ENCODE results near the gene ANAPC10. TPM values are rescaled to one million over a fixed set of nuclear protein-coding genes. Genes with fewer than 3 reads are reported as not detected.
A peak's percentile ranks its signal among the peaks of the same experiment; 100 is the strongest.

The ANAPC10 gene
- total RNA-seq, 4 donors from 2014 or later, result 13.1 to 59.0 (median 27.9) TPM

DNA sequence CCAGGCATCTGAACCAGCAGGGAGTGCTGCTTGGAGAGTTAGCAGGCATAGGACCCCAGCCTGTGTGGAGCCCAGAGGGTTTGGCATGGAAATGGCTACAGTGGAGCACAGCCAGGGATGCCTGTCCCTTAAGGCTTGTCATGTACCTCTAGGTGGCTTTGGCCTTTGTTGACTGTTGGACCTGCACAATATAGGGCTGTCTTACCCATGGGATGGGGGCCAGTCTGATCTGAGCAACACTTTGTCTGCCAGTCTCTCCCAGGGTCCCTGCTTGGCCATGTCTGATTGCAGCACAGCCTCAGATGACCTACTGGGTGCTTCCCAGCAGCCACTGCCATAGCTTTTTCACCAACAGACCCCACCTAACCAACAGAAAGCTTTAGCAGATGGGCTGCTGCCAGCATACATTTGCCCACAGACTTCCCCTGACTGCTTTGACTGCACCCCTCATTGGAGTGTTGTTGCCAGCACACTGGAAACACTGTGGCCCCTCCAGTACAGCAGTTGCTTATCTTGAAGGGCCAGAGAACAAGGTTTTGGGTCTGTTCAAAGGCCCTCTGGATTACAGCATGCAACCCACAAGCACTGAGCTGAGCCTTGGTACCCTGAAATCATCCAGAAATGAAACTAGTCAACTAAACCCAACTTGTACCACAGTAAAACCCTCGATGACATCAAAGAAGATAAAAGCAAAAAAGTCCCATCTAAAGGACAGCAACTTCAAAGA is 22.1 kb downstream of the ANAPC10 start:
- intact Hi-C loops (cut with DNase I; ENCODE audit: low total_unique reads), result no loop called here
- Histone ChIP-seq H3K4me3 (no peak overlapping the region), H3K9me3 (no peaks in the 10 kb centered on the region), H3K36me3 (no peaks in the 10 kb centered on the region), H3K27ac (no peak overlapping the region), H3K27me3 (no peaks in the 10 kb centered on the region), H3K4me1 (no peaks in the 10 kb centered on the region)
- no peak for DNase-seq
- TF ChIP-seq POLR2A (IDR thresholded peaks at IDR 0.05), result no peak
- TF ChIP-seq, protein P1, sequence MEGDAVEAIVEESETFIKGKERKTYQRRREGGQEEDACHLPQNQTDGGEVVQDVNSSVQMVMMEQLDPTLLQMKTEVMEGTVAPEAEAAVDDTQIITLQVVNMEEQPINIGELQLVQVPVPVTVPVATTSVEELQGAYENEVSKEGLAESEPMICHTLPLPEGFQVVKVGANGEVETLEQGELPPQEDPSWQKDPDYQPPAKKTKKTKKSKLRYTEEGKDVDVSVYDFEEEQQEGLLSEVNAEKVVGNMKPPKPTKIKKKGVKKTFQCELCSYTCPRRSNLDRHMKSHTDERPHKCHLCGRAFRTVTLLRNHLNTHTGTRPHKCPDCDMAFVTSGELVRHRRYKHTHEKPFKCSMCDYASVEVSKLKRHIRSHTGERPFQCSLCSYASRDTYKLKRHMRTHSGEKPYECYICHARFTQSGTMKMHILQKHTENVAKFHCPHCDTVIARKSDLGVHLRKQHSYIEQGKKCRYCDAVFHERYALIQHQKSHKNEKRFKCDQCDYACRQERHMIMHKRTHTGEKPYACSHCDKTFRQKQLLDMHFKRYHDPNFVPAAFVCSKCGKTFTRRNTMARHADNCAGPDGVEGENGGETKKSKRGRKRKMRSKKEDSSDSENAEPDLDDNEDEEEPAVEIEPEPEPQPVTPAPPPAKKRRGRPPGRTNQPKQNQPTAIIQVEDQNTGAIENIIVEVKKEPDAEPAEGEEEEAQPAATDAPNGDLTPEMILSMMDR (IDR thresholded peaks at IDR 0.05), result no peak

DNA sequence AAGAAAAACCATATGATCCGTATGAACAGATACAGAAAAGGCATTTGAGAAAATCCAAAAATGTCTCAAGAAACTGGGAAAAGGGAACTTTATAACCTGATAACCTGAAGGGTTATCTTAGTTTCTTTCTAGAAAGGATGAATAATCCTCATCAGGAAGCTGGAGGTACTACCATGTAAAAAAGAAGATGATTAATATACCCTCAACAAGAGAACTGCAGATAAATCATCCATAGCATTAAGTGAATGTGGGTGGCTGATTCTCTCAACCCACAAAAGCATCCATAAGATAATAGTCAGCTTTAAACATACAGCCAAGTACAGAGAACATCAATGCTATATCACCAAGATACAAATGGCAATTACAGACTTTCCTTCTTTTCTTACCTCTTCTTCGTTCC is 26.4 kb downstream of the ANAPC10 start:
- Histone ChIP-seq H3K9me3 (no peaks in the 10 kb centered on the region), H3K4me1 (no peaks in the 10 kb centered on the region), H3K27ac (no peak overlapping the region), H3K27me3 (no peaks in the 10 kb centered on the region), H3K36me3 (no peaks in the 10 kb centered on the region), H3K4me3 (no peak overlapping the region)
- intact Hi-C loops (cut with DNase I; ENCODE audit: low total_unique reads), result no loop called here
- TF ChIP-seq, protein P1 (IDR thresholded peaks at IDR 0.05), result no peak
- TF ChIP-seq POLR2A (IDR thresholded peaks at IDR 0.05), result no peak
- no peak for DNase-seq

DNA sequence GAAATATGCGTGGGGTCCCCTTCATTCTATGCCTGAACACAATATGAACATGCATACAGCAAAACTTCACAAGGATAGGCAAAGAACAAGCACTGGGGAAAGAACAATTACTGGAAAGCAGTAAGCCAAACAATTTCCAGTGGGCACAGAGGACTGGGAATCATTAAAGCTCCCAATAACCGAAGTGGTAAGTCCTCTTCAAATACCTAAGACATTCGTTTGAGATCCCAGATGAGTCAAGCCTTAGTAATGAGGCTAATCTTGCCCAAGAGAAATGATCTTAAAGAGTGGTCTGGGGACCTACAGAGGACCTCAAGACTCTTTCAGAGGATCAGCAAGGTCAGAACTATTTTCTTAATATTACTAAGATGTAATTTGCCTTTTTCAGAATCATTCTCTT is 28.6 kb downstream of the ANAPC10 start:
- intact Hi-C loops (cut with DNase I; ENCODE audit: low total_unique reads), result no loop called here

DNA sequence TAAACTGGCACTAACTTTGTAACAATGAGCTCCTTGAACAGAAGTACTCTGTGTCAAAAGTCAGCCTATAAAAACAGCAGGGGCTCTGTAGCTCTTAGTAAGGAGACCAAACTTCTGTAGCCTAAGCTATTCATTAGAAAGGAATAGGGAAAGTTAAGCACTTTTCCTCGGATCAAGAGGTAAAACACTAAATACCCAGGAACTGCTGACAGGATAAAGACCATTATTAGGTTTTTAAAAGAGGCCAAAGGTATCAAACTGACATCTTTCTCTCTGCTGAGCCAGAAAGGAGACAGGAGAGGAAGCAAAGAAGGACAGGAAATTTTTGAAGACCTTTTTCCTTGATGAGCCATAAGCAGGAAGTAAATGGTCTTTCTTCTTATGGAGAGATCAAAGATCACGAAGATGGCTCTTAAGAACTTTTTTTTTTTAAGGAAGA is 31.9 kb downstream of the ANAPC10 start:
- intact Hi-C loops (cut with DNase I; ENCODE audit: low total_unique reads), result no loop called here
- Histone ChIP-seq H3K27ac (no peak overlapping the region), H3K36me3 (peaks cover 0 to 3% of the 10 kb centered on the region in 2 donors), H3K4me3 (no peak overlapping the region), H3K9me3 (no peaks in the 10 kb centered on the region), H3K27me3 (no peaks in the 10 kb centered on the region), H3K4me1 (no peaks in the 10 kb centered on the region)
- no peak for DNase-seq
- TF ChIP-seq, protein P1 (IDR thresholded peaks at IDR 0.05), result no peak
- TF ChIP-seq POLR2A (IDR thresholded peaks at IDR 0.05), result no peak

More for the DNA sequence above, 28.6 kb downstream of the ANAPC10 start:
- Histone ChIP-seq H3K4me1 (no peaks in the 10 kb centered on the region), H3K4me3 (no peak overlapping the region), H3K27me3 (no peaks in the 10 kb centered on the region), H3K9me3 (no peaks in the 10 kb centered on the region), H3K27ac (no peak overlapping the region), H3K36me3 (peaks cover 0 to under 1% of the 10 kb centered on the region in 2 donors)
- no peak for TF ChIP-seq POLR2A (IDR thresholded peaks at IDR 0.05)
- TF ChIP-seq, protein P1 (IDR thresholded peaks at IDR 0.05), result no peak
- no peak for DNase-seq

DNA sequence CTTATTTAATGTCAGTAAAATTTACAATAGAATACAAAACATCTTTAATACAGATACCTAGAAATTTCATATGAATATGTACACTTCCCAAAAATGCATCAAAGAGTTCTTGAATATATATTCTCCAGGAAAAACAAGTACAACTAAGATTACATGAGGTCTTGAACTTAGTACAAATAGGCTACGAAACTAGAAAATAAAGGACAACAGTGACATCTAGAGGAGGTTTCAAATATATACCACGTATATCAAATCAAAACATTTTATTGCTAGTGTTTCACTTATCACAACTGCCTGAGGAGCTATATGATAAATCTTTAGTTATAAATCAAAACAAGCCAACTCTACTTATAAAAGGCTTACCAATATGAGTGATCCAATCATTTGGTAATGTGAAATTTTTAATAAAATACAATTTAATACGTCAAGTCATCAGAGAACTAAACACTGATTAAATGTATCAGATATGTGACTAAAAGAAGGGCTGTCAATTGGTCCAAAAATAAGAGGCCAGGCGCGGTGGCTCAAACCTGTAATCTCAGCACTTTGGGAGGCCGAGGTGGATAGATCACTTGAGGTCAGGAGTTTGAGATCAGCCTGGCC is 36.6 kb downstream of the ANAPC10 start:
- no peak for TF ChIP-seq POLR2A (IDR thresholded peaks at IDR 0.05)
- TF ChIP-seq, protein P1 (IDR thresholded peaks at IDR 0.05), result peak; percentile 39 to 56 (median 42)
- H3K4me1 ChIP-seq, result no peaks in the 10 kb centered on the region
- H3K27ac ChIP-seq, result no peak overlapping the region
- H3K27me3 ChIP-seq, result no peaks in the 10 kb centered on the region
- no peak for DNase-seq
- peaks cover 0 to 3% of the 10 kb centered on the region in 2 donors for H3K36me3 ChIP-seq
- no peak overlapping the region for H3K4me3 ChIP-seq
- no peaks in the 10 kb centered on the region for H3K9me3 ChIP-seq
- intact Hi-C loops (cut with DNase I; ENCODE audit: low total_unique reads), result no loop called here
